ENCODE results near the gene BARHL1.

GRCh38 chr9:132591244-132591643, 8.8 kb downstream of the BARHL1 start:
- no peak for TF ChIP-seq CTCF (IDR thresholded peaks at IDR 0.05)
- TF ChIP-seq POLR2AphosphoS5 (IDR thresholded peaks at IDR 0.05), result no peak
